SK-N-MC (cell line): ENCODE results near the gene MTHFD1.

Source experiments
- EZH2 ChIP-seq: fragments of 200-600 bp; sonication (generic); IDR thresholded peaks from one replicate; pipeline ENCODE4 v1.6.1; 2017; ENCODE audit warnings: antibody characterized with exemption
- POLR2AphosphoS5 ChIP-seq: IDR thresholded peaks from 2 replicates; pipeline ENCODE4 v1.6.1; 2012; ENCODE audit warnings: mild to moderate bottlenecking, low read depth, low read length, borderline replicate concordance

- TF ChIP-seq EZH2 (no peak), POLR2AphosphoS5 (no peak)
Measured at GRCh38 chr14:64463195-64463594, 75.0 kb downstream of the MTHFD1 start.
